Measurements from ENCODE around the gene RPS18. TPM values are rescaled to one million over a fixed set of nuclear protein-coding genes. Genes with fewer than 3 reads are reported as not detected.

RPS18 gene
- total and polyA plus RNA-seq, 2 of the 13 experiments (the other 11 are each of a cell fraction or from before 2014, with no cell fraction given), result 3,896 to 5,806 TPM

DNA sequence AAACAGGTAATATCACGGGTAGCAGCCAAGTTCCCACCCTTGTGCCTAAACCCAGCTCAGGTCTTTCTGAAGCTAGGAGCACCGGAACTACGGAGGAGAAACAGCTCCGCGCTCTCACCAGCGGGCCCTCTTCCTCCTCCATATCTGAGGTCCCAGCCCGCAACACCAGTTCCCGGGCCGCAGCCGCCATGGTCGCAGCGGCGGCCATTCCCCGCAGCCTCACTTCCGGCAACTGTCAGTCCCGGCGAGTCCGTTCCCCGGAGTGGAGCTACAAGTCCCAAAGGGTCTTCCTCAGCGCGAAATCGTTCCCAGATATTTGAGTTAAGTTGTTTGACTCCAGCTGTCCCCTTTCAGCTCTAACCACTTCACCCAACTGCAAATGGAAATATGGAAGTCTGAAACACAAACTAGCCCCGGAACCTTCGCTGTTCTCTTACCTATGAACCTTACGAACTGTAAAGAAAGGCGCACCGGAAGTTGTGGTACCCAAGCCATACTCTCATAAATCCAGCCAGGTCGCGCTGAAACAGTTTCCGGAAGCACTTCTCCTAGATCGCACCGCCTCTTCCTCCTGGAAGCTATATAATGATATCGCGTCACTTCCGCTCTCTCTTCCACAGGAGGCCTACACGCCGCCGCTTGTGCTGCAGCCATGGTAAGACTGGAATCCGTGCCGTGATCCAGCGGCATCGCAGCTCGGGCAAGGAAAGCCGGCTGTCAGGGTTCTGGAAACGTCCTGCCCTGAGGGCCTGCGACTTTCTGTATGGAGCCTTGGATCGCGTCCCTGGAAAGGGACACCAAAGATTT, at the start of gene RPS18, which contains the start of gene VPS52 (continued):
- TF ChIP-seq AKNA (CRISPR knock-in tag; IDR thresholded peaks at IDR 0.05; ENCODE audit: borderline replicate concordance), result peak; percentile 84; the same call in 1 of the 2 replicates
- no peak for TF ChIP-seq SSRP1 (CRISPR knock-in tag; IDR thresholded peaks at IDR 0.05)
- peak; percentile 97 for TF ChIP-seq TARDBP (CRISPR knock-in tag; IDR thresholded peaks at IDR 0.05)
- peak; percentile 88; the same call in 1 of the 2 replicates for TF ChIP-seq KLF6 (CRISPR knock-in tag; IDR thresholded peaks at IDR 0.05)
- TF ChIP-seq ZFP1 (CRISPR knock-in tag; IDR thresholded peaks at IDR 0.05), result peak; percentile 77
- TF ChIP-seq CAMTA2 (CRISPR knock-in tag; IDR thresholded peaks at IDR 0.05; ENCODE audit: borderline replicate concordance), result 0 out of 2 replicates have a peak, but pooled peaks have one; percentile 24
- TF ChIP-seq U2AF2 (IDR thresholded peaks at IDR 0.05; ENCODE audit: low read depth, low read length), result no peak
- peak; percentile 83; the same call in 1 of the 2 replicates for TF ChIP-seq ZNF737 (CRISPR knock-in tag; IDR thresholded peaks at IDR 0.05; ENCODE audit: borderline replicate concordance)
- peak; percentile 85 for TF ChIP-seq SP5 (CRISPR knock-in tag; IDR thresholded peaks at IDR 0.05; ENCODE audit: borderline replicate concordance, low read depth)
- TF ChIP-seq JUNB (CRISPR knock-in tag; IDR thresholded peaks at IDR 0.05; ENCODE audit: borderline replicate concordance), result no peak
- TF ChIP-seq NFYC (CRISPR knock-in tag; IDR thresholded peaks at IDR 0.05), result peak; percentile 47; the same call in 1 of the 2 replicates
- TF ChIP-seq KLF11 (CRISPR knock-in tag; IDR thresholded peaks at IDR 0.05), result peak; percentile 90
- no peak for TF ChIP-seq PRDM10 (CRISPR knock-in tag; IDR thresholded peaks at IDR 0.05; ENCODE audit: low read depth)
- peak; percentile 97 for TF ChIP-seq ZFY (CRISPR knock-in tag; IDR thresholded peaks at IDR 0.05)
- TF ChIP-seq ZNF17 (CRISPR knock-in tag; IDR thresholded peaks at IDR 0.05), result no peak
- peak; percentile 91 for TF ChIP-seq U2AF1 (optimal IDR thresholded peaks at IDR 0.05; ENCODE audit: low read depth, low read length)
- peak; percentile 80; the same call in 1 of the 2 replicates for TF ChIP-seq ZNF775 (CRISPR knock-in tag; IDR thresholded peaks at IDR 0.05; ENCODE audit: borderline replicate concordance)
- no peak for TF ChIP-seq HNRNPH1 (optimal IDR thresholded peaks at IDR 0.05; ENCODE audit: low read depth, low read length)
- TF ChIP-seq ZNF496 (CRISPR knock-in tag; IDR thresholded peaks at IDR 0.05; ENCODE audit: insufficient replicate concordance), result no peak
- TF ChIP-seq ASH2L (IDR thresholded peaks at IDR 0.05; ENCODE audit: insufficient read length, low read depth, low read length), result peak; percentile 100

All from HepG2 (cell line).